Muscle layer of duodenum (tissue), 2 donors: ENCODE measurements around the gene CTXN1.

Experiments used
- H3K27ac ChIP-seq: one replicate; pipeline ENCODE4 v1.7.0; 2013; ENCODE audit warnings: mild to moderate bottlenecking, low read length
- H3K27me3 ChIP-seq: one replicate; pipeline ENCODE4 v1.7.0; 2013; ENCODE audit warnings: low read depth, mild to moderate bottlenecking, control low read depth, low read length
- H3K36me3 ChIP-seq, 2 donors: one replicate each; pipeline ENCODE4 v1.7.0; 2013; ENCODE audit warnings: low read length in 2 of 2, control low read depth in 1 of 2, mild to moderate bottlenecking in 1 of 2; ENCODE audit not compliant: insufficient read depth in 2 of 2, control insufficient read depth in 1 of 2
- H3K4me1 ChIP-seq, 2 donors: one replicate each; pipeline ENCODE4 v1.7.0; 2013; ENCODE audit warnings: low read length in 2 of 2, mild to moderate bottlenecking in 2 of 2, control low read depth in 1 of 2, moderate library complexity in 1 of 2; ENCODE audit not compliant: insufficient read depth in 2 of 2, control insufficient read depth in 1 of 2
- H3K4me3 ChIP-seq, 2 donors: one replicate each; pipeline ENCODE4 v1.7.0; 2013; ENCODE audit warnings: low read length in 2 of 2, low read depth in 1 of 2, mild to moderate bottlenecking in 1 of 2
- H3K9me3 ChIP-seq, 2 donors: one replicate each; pipeline ENCODE4 v1.7.0; 2013; ENCODE audit warnings: low read length in 2 of 2, control low read depth in 1 of 2, mild to moderate bottlenecking in 1 of 2; ENCODE audit not compliant: control insufficient read depth in 1 of 2
- donor health status: healthy.

The CTXN1 gene

GRCh38 chr19:7903244-7904073, 22.5 kb downstream of the CTXN1 start, which contains the start of gene MAP2K7:
MAP2K7 (plus strand) TSS chr19:7903877; CDS start chr19:7903945, 68 bp downstream.
- Histone ChIP-seq H3K27me3 (no peaks in the 10 kb centered on the region), H3K27ac (peak within 1 kb of the TSS; percentile 67), H3K9me3 (no peaks in the 10 kb centered on the region), H3K4me1 (peaks cover 8 to 38% of the 10 kb centered on the region in 2 donors), H3K4me3 (peak within 1 kb of the TSS; percentile 84 to 85), H3K36me3 (peaks cover 0 to 6% of the 10 kb centered on the region in 2 donors)

GRCh38 chr19:7902796-7903243, 23.1 kb downstream of the CTXN1 start:
- Histone ChIP-seq H3K4me1 (peaks cover 8 to 38% of the 10 kb centered on the region in 2 donors), H3K36me3 (peaks cover 0 to 6% of the 10 kb centered on the region in 2 donors), H3K27me3 (no peaks in the 10 kb centered on the region), H3K9me3 (no peaks in the 10 kb centered on the region), H3K27ac (peak overlapping the region; percentile 67), H3K4me3 (peak overlapping the region; percentile 69 to 85)

GRCh38 chr19:7901337-7901736, 24.6 kb downstream of the CTXN1 start:
- no peaks in the 10 kb centered on the region for H3K9me3 ChIP-seq
- H3K27ac ChIP-seq, result no peak overlapping the region

GRCh38 chr19:7900931-7901330, 25.0 kb downstream of the CTXN1 start:
- H3K4me3 ChIP-seq, result no peak overlapping the region
- H3K9me3 ChIP-seq, result no peaks in the 10 kb centered on the region
- H3K36me3 ChIP-seq, result peaks cover 0 to 3% of the 10 kb centered on the region in 2 donors
- no peak overlapping the region for H3K27ac ChIP-seq
- no peaks in the 10 kb centered on the region for H3K27me3 ChIP-seq
- H3K4me1 ChIP-seq, result peaks cover 8 to 26% of the 10 kb centered on the region in 2 donors

More at GRCh38 chr19:7901337-7901736, 24.6 kb downstream of the CTXN1 start:
- Histone ChIP-seq H3K27me3 (no peaks in the 10 kb centered on the region), H3K4me1 (peaks cover 8 to 30% of the 10 kb centered on the region in 2 donors), H3K4me3 (no peak overlapping the region), H3K36me3 (peaks cover 0 to 6% of the 10 kb centered on the region in 2 donors)

GRCh38 chr19:7900401-7900870, 25.5 kb downstream of the CTXN1 start:
- Histone ChIP-seq H3K27me3 (no peaks in the 10 kb centered on the region), H3K36me3 (no peaks in the 10 kb centered on the region), H3K4me1 (peaks cover 8 to 21% of the 10 kb centered on the region in 2 donors), H3K4me3 (no peak overlapping the region), H3K27ac (no peak overlapping the region), H3K9me3 (no peaks in the 10 kb centered on the region)

GRCh38 chr19:7899751-7900378, 26.1 kb downstream of the CTXN1 start:
- Histone ChIP-seq H3K36me3 (no peaks in the 10 kb centered on the region), H3K27ac (no peak overlapping the region), H3K4me3 (no peak overlapping the region), H3K9me3 (no peaks in the 10 kb centered on the region), H3K4me1 (peaks cover 4 to 16% of the 10 kb centered on the region in 2 donors), H3K27me3 (no peaks in the 10 kb centered on the region)

GRCh38 chr19:7898967-7899366, 27.0 kb downstream of the CTXN1 start:
- Histone ChIP-seq H3K4me3 (no peak overlapping the region), H3K9me3 (no peaks in the 10 kb centered on the region), H3K4me1 (peaks cover 0 to 8% of the 10 kb centered on the region in 2 donors), H3K27ac (no peak overlapping the region), H3K27me3 (no peaks in the 10 kb centered on the region), H3K36me3 (no peaks in the 10 kb centered on the region)

- Histone ChIP-seq H3K27ac (no peak overlapping the region), H3K27me3 (no peaks in the 10 kb centered on the region), H3K9me3 (no peaks in the 10 kb centered on the region), H3K4me3 (no peak overlapping the region), H3K4me1 (no peaks in the 10 kb centered on the region), H3K36me3 (no peaks in the 10 kb centered on the region)
Measured at GRCh38 chr19:7897292-7897691, 28.6 kb downstream of the CTXN1 start.

GRCh38 chr19:7895565-7895964, 30.4 kb downstream of the CTXN1 start:
- Histone ChIP-seq H3K27ac (no peak overlapping the region), H3K4me3 (no peak overlapping the region), H3K9me3 (no peaks in the 10 kb centered on the region), H3K4me1 (no peaks in the 10 kb centered on the region), H3K36me3 (no peaks in the 10 kb centered on the region), H3K27me3 (no peaks in the 10 kb centered on the region)

- Histone ChIP-seq H3K27me3 (no peaks in the 10 kb centered on the region), H3K9me3 (no peaks in the 10 kb centered on the region), H3K36me3 (no peaks in the 10 kb centered on the region), H3K4me3 (no peak overlapping the region), H3K27ac (no peak overlapping the region), H3K4me1 (no peaks in the 10 kb centered on the region)
Measured at GRCh38 chr19:7894612-7895309, 31.2 kb downstream of the CTXN1 start.
